Measurements from ENCODE around the gene ERH.
"Not testable (repeated sequence)": the region's sequence is repeated elsewhere in the genome, so short reads cannot be mapped to it uniquely, and the experiment has no call there.

ERH gene

GRCh38 chr14:69413483-69413882 lies 15.4 kb upstream of the ERH start:
- Histone ChIP-seq H3K4me3 (ENCODE audit: low read length) (no peak overlapping the region), H3K27me3 (ENCODE audit: insufficient read depth, low read length) (no peaks in the 10 kb centered on the region)

GRCh38 chr14:69408331-69408960 lies 10.3 kb upstream of the ERH start:
- H3K4me3 ChIP-seq (ENCODE audit: low read length) = no peak overlapping the region
- H3K36me3 ChIP-seq (ENCODE audit: insufficient read depth, low read length) = peaks cover 14% of the 10 kb centered on the region
- H3K27me3 ChIP-seq (ENCODE audit: insufficient read depth, low read length) = no peaks in the 10 kb centered on the region
- H3K4me1 ChIP-seq (ENCODE audit: insufficient read depth, low read length) = no peaks in the 10 kb centered on the region
- peaks cover 16% of the 10 kb centered on the region for H3K9me3 ChIP-seq (ENCODE audit: low read length)
- H2AFZ ChIP-seq (ENCODE audit: low read depth, low read length) = no peak overlapping the region

More at GRCh38 chr14:69413483-69413882, 15.4 kb upstream of the ERH start:
- H2AFZ ChIP-seq (ENCODE audit: low read depth, low read length) = no peak overlapping the region
- H3K36me3 ChIP-seq (ENCODE audit: insufficient read depth, low read length) = no peaks in the 10 kb centered on the region
- no peaks in the 10 kb centered on the region for H3K4me1 ChIP-seq (ENCODE audit: insufficient read depth, low read length)
- peaks cover 4% of the 10 kb centered on the region for H3K9me3 ChIP-seq (ENCODE audit: low read length)

GRCh38 chr14:69405762-69406161 lies 7.7 kb upstream of the ERH start:
- H3K9me3 ChIP-seq (ENCODE audit: low read length) = peaks cover 18% of the 10 kb centered on the region
- no peaks in the 10 kb centered on the region for H3K27me3 ChIP-seq (ENCODE audit: insufficient read depth, low read length)
- H3K4me1 ChIP-seq (ENCODE audit: insufficient read depth, low read length) = peaks cover 4% of the 10 kb centered on the region
- no peak overlapping the region for H2AFZ ChIP-seq (ENCODE audit: low read depth, low read length)
- peaks cover 17% of the 10 kb centered on the region for H3K36me3 ChIP-seq (ENCODE audit: insufficient read depth, low read length)
- no peak overlapping the region for H3K4me3 ChIP-seq (ENCODE audit: low read length)

- no peaks in the 10 kb centered on the region for H3K27me3 ChIP-seq (ENCODE audit: insufficient read depth, low read length)
- peaks cover 18% of the 10 kb centered on the region for H3K9me3 ChIP-seq (ENCODE audit: low read length)
- peaks cover 17% of the 10 kb centered on the region for H3K36me3 ChIP-seq (ENCODE audit: insufficient read depth, low read length)
- peaks cover 13% of the 10 kb centered on the region for H3K4me1 ChIP-seq (ENCODE audit: insufficient read depth, low read length)
- no peak overlapping the region for H2AFZ ChIP-seq (ENCODE audit: low read depth, low read length)
- H3K4me3 ChIP-seq (ENCODE audit: low read length) = no peak overlapping the region
These were observed 6.8 kb upstream of the ERH start for GRCh38 chr14:69404883-69405282.

- Histone ChIP-seq H3K36me3 (ENCODE audit: insufficient read depth, low read length) (peaks cover 17% of the 10 kb centered on the region), H3K9me3 (ENCODE audit: low read length) (peaks cover 18% of the 10 kb centered on the region), H3K27me3 (ENCODE audit: insufficient read depth, low read length) (no peaks in the 10 kb centered on the region), H3K4me3 (ENCODE audit: low read length) (no peak overlapping the region), H3K4me1 (ENCODE audit: insufficient read depth, low read length) (peaks cover 17% of the 10 kb centered on the region), H2AFZ (ENCODE audit: low read depth, low read length) (no peak overlapping the region)
These were observed 6.4 kb upstream of the ERH start for GRCh38 chr14:69404478-69404877.

GRCh38 chr14:69401841-69402240 lies 3.7 kb upstream of the ERH start:
- Histone ChIP-seq H3K4me1 (ENCODE audit: insufficient read depth, low read length) (peaks cover 26% of the 10 kb centered on the region), H3K36me3 (ENCODE audit: insufficient read depth, low read length) (peaks cover 17% of the 10 kb centered on the region), H3K9me3 (ENCODE audit: low read length) (peaks cover 15% of the 10 kb centered on the region), H2AFZ (ENCODE audit: low read depth, low read length) (no peak overlapping the region), H3K4me3 (ENCODE audit: low read length) (no peak overlapping the region), H3K27me3 (ENCODE audit: insufficient read depth, low read length) (no peaks in the 10 kb centered on the region)

GRCh38 chr14:69400154-69400553 lies 2.1 kb upstream of the ERH start:
- peaks cover 37% of the 10 kb centered on the region for H3K4me1 ChIP-seq (ENCODE audit: insufficient read depth, low read length)
- H2AFZ ChIP-seq (ENCODE audit: low read depth, low read length) = no peak overlapping the region
- H3K36me3 ChIP-seq (ENCODE audit: insufficient read depth, low read length) = peaks cover 25% of the 10 kb centered on the region
- H3K27me3 ChIP-seq (ENCODE audit: insufficient read depth, low read length) = no peaks in the 10 kb centered on the region
- peaks cover 10% of the 10 kb centered on the region for H3K9me3 ChIP-seq (ENCODE audit: low read length)
- peak overlapping the region; percentile 88 for H3K4me3 ChIP-seq (ENCODE audit: low read length)

GRCh38 chr14:69399750-69400149 lies 1.7 kb upstream of the ERH start:
- H3K4me3 ChIP-seq (ENCODE audit: low read length) = peak overlapping the region; percentile 88
- no peaks in the 10 kb centered on the region for H3K27me3 ChIP-seq (ENCODE audit: insufficient read depth, low read length)
- H3K36me3 ChIP-seq (ENCODE audit: insufficient read depth, low read length) = peaks cover 25% of the 10 kb centered on the region
- peaks cover 6% of the 10 kb centered on the region for H3K9me3 ChIP-seq (ENCODE audit: low read length)
- H3K4me1 ChIP-seq (ENCODE audit: insufficient read depth, low read length) = peaks cover 37% of the 10 kb centered on the region
- no peak overlapping the region for H2AFZ ChIP-seq (ENCODE audit: low read depth, low read length)

GRCh38 chr14:69398818-69399210 lies 715 bp upstream of the ERH start:
- Histone ChIP-seq H2AFZ (ENCODE audit: low read depth, low read length) (peak overlapping the region; percentile 69), H3K4me3 (ENCODE audit: low read length) (peak overlapping the region; percentile 88), H3K9me3 (ENCODE audit: low read length) (peaks cover 2% of the 10 kb centered on the region), H3K27me3 (ENCODE audit: insufficient read depth, low read length) (no peaks in the 10 kb centered on the region), H3K36me3 (ENCODE audit: insufficient read depth, low read length) (peaks cover 32% of the 10 kb centered on the region), H3K4me1 (ENCODE audit: insufficient read depth, low read length) (peaks cover 37% of the 10 kb centered on the region)

GRCh38 chr14:69395929-69396328 lies 2.2 kb downstream of the ERH start:
- Histone ChIP-seq H3K27me3 (ENCODE audit: insufficient read depth, low read length) (no peaks in the 10 kb centered on the region), H3K4me1 (ENCODE audit: insufficient read depth, low read length) (peaks cover 34% of the 10 kb centered on the region), H3K9me3 (ENCODE audit: low read length) (peaks cover 4% of the 10 kb centered on the region), H2AFZ (ENCODE audit: low read depth, low read length) (no peak overlapping the region), H3K36me3 (ENCODE audit: insufficient read depth, low read length) (peaks cover 55% of the 10 kb centered on the region), H3K4me3 (ENCODE audit: low read length) (no peak overlapping the region)

GRCh38 chr14:69392481-69392880 lies 5.6 kb downstream of the ERH start:
- Histone ChIP-seq H3K4me1 (ENCODE audit: insufficient read depth, low read length) (peaks cover 16% of the 10 kb centered on the region), H3K27me3 (ENCODE audit: insufficient read depth, low read length) (no peaks in the 10 kb centered on the region), H2AFZ (ENCODE audit: low read depth, low read length) (no peak overlapping the region), H3K9me3 (ENCODE audit: low read length) (peaks cover 9% of the 10 kb centered on the region), H3K4me3 (ENCODE audit: low read length) (no peak overlapping the region), H3K36me3 (ENCODE audit: insufficient read depth, low read length) (peaks cover 84% of the 10 kb centered on the region)

GRCh38 chr14:69391400-69391799 lies 6.7 kb downstream of the ERH start:
- H3K9me3 ChIP-seq (ENCODE audit: low read length); H2AFZ ChIP-seq (ENCODE audit: low read depth, low read length); H3K4me1 ChIP-seq (ENCODE audit: insufficient read depth, low read length); H3K4me3 ChIP-seq (ENCODE audit: low read length); H3K27me3 ChIP-seq (ENCODE audit: insufficient read depth, low read length): not testable (repeated sequence)
- peaks cover 91% of the 10 kb centered on the region for H3K36me3 ChIP-seq (ENCODE audit: insufficient read depth, low read length)

GRCh38 chr14:69387311-69387710 lies 10.8 kb downstream of the ERH start:
- no peak overlapping the region for H3K4me3 ChIP-seq (ENCODE audit: low read length)
- H2AFZ ChIP-seq (ENCODE audit: low read depth, low read length) = no peak overlapping the region
- H3K4me1 ChIP-seq (ENCODE audit: insufficient read depth, low read length) = no peaks in the 10 kb centered on the region
- peaks cover 9% of the 10 kb centered on the region for H3K9me3 ChIP-seq (ENCODE audit: low read length)
- H3K27me3 ChIP-seq (ENCODE audit: insufficient read depth, low read length) = no peaks in the 10 kb centered on the region
- peaks cover 83% of the 10 kb centered on the region for H3K36me3 ChIP-seq (ENCODE audit: insufficient read depth, low read length)

GRCh38 chr14:69378274-69378673 lies 19.8 kb downstream of the ERH start:
- Histone ChIP-seq H3K4me3 (ENCODE audit: low read length) (no peak overlapping the region), H3K27me3 (ENCODE audit: insufficient read depth, low read length) (no peaks in the 10 kb centered on the region), H3K36me3 (ENCODE audit: insufficient read depth, low read length) (peaks cover 70% of the 10 kb centered on the region), H3K9me3 (ENCODE audit: low read length) (peaks cover 12% of the 10 kb centered on the region), H2AFZ (ENCODE audit: low read depth, low read length) (no peak overlapping the region), H3K4me1 (ENCODE audit: insufficient read depth, low read length) (no peaks in the 10 kb centered on the region)

All from neuron (in vitro differentiated cells).